ENCODE results near the gene TOM1L2.

The TOM1L2 gene

GRCh38 chr17:17820463-17821158, 151.6 kb downstream of the TOM1L2 start:
- H3K27ac ChIP-seq (ENCODE audit: low read length): no peak overlapping the region
- H3K4me1 ChIP-seq (ENCODE audit: insufficient read depth, low read length): peaks cover 24% of the 10 kb centered on the region
- no peak overlapping the region for H3K9ac ChIP-seq (ENCODE audit: low read depth, low read length)
- H3K9me3 ChIP-seq (ENCODE audit: insufficient read depth, low read depth, low read length): no peaks in the 10 kb centered on the region
- H3K27me3 ChIP-seq (ENCODE audit: insufficient read depth, low read length): peaks cover 13% of the 10 kb centered on the region; the same call in 1 of the 2 replicates
- H3K4me3 ChIP-seq (ENCODE audit: low read length): no peak overlapping the region
- peaks cover 45% of the 10 kb centered on the region; the same call in 1 of the 2 replicates for H3K36me3 ChIP-seq (ENCODE audit: insufficient read depth, low read depth, low read length)

- Histone ChIP-seq H3K4me1 (ENCODE audit: insufficient read depth, low read length) (peaks cover 23% of the 10 kb centered on the region), H3K27me3 (ENCODE audit: insufficient read depth, low read length) (peaks cover 13% of the 10 kb centered on the region; the same call in 1 of the 2 replicates), H3K9ac (ENCODE audit: low read depth, low read length) (no peak overlapping the region), H3K4me3 (ENCODE audit: low read length) (no peak overlapping the region), H3K9me3 (ENCODE audit: insufficient read depth, low read depth, low read length) (no peaks in the 10 kb centered on the region), H3K27ac (ENCODE audit: low read length) (no peak overlapping the region), H3K36me3 (ENCODE audit: insufficient read depth, low read depth, low read length) (peaks cover 51% of the 10 kb centered on the region; the same call in 1 of the 2 replicates)
Observed at GRCh38 chr17:17820046-17820445, 152.2 kb downstream of the TOM1L2 start.

- H3K4me3 ChIP-seq (ENCODE audit: low read length): no peak overlapping the region
- no peak overlapping the region for H3K9ac ChIP-seq (ENCODE audit: low read depth, low read length)
- no peak overlapping the region for H3K27ac ChIP-seq (ENCODE audit: low read length)
- H3K4me1 ChIP-seq (ENCODE audit: insufficient read depth, low read length): peaks cover 18% of the 10 kb centered on the region
- H3K27me3 ChIP-seq (ENCODE audit: insufficient read depth, low read length): peaks cover 13% of the 10 kb centered on the region; the same call in 1 of the 2 replicates
- H3K36me3 ChIP-seq (ENCODE audit: insufficient read depth, low read depth, low read length): peaks cover 56% of the 10 kb centered on the region; the same call in 1 of the 2 replicates
- no peaks in the 10 kb centered on the region for H3K9me3 ChIP-seq (ENCODE audit: insufficient read depth, low read depth, low read length)
Observed at GRCh38 chr17:17819561-17819995, 152.6 kb downstream of the TOM1L2 start.

- no peaks in the 10 kb centered on the region for H3K9me3 ChIP-seq (ENCODE audit: insufficient read depth, low read depth, low read length)
- peaks cover 60% of the 10 kb centered on the region; the same call in 1 of the 2 replicates for H3K36me3 ChIP-seq (ENCODE audit: insufficient read depth, low read depth, low read length)
- no peak overlapping the region for H3K4me3 ChIP-seq (ENCODE audit: low read length)
- no peak overlapping the region for H3K9ac ChIP-seq (ENCODE audit: low read depth, low read length)
- H3K27me3 ChIP-seq (ENCODE audit: insufficient read depth, low read length): peaks cover 13% of the 10 kb centered on the region; the same call in 1 of the 2 replicates
- H3K4me1 ChIP-seq (ENCODE audit: insufficient read depth, low read length): peaks cover 13% of the 10 kb centered on the region
- H3K27ac ChIP-seq (ENCODE audit: low read length): no peak overlapping the region
Observed at GRCh38 chr17:17819111-17819510, 153.1 kb downstream of the TOM1L2 start.

GRCh38 chr17:17818088-17818526, 154.1 kb downstream of the TOM1L2 start:
- H3K36me3 ChIP-seq (ENCODE audit: insufficient read depth, low read depth, low read length): peaks cover 67% of the 10 kb centered on the region
- H3K27me3 ChIP-seq (ENCODE audit: insufficient read depth, low read length): peaks cover 11% of the 10 kb centered on the region; the same call in 1 of the 2 replicates
- H3K9me3 ChIP-seq (ENCODE audit: insufficient read depth, low read depth, low read length): no peaks in the 10 kb centered on the region
- H3K4me1 ChIP-seq (ENCODE audit: insufficient read depth, low read length): peaks cover 8% of the 10 kb centered on the region
- H3K4me3 ChIP-seq (ENCODE audit: low read length): no peak overlapping the region
- no peak overlapping the region for H3K27ac ChIP-seq (ENCODE audit: low read length)
- no peak overlapping the region for H3K9ac ChIP-seq (ENCODE audit: low read depth, low read length)

GRCh38 chr17:17817552-17817947, 154.7 kb downstream of the TOM1L2 start:
- H3K4me1 ChIP-seq (ENCODE audit: insufficient read depth, low read length): peaks cover 2% of the 10 kb centered on the region; the same call in 1 of the 2 replicates
- H3K27me3 ChIP-seq (ENCODE audit: insufficient read depth, low read length): peaks cover 6% of the 10 kb centered on the region; the same call in 1 of the 2 replicates
- no peak overlapping the region for H3K27ac ChIP-seq (ENCODE audit: low read length)
- H3K4me3 ChIP-seq (ENCODE audit: low read length): no peak overlapping the region
- no peaks in the 10 kb centered on the region for H3K9me3 ChIP-seq (ENCODE audit: insufficient read depth, low read depth, low read length)
- no peak overlapping the region for H3K9ac ChIP-seq (ENCODE audit: low read depth, low read length)
- H3K36me3 ChIP-seq (ENCODE audit: insufficient read depth, low read depth, low read length): peaks cover 71% of the 10 kb centered on the region

GRCh38 chr17:17816831-17817551, 155.2 kb downstream of the TOM1L2 start:
- Histone ChIP-seq H3K36me3 (ENCODE audit: insufficient read depth, low read depth, low read length) (peaks cover 71% of the 10 kb centered on the region), H3K4me1 (ENCODE audit: insufficient read depth, low read length) (peaks cover 2% of the 10 kb centered on the region; the same call in 1 of the 2 replicates), H3K4me3 (ENCODE audit: low read length) (no peak overlapping the region), H3K9ac (ENCODE audit: low read depth, low read length) (no peak overlapping the region), H3K9me3 (ENCODE audit: insufficient read depth, low read depth, low read length) (no peaks in the 10 kb centered on the region), H3K27ac (ENCODE audit: low read length) (no peak overlapping the region), H3K27me3 (ENCODE audit: insufficient read depth, low read length) (peaks cover under 1% of the 10 kb centered on the region; the same call in 1 of the 2 replicates)

- Histone ChIP-seq H3K27ac (ENCODE audit: low read length) (no peak overlapping the region), H3K9ac (ENCODE audit: low read depth, low read length) (no peak overlapping the region), H3K4me1 (ENCODE audit: insufficient read depth, low read length) (peaks cover 8% of the 10 kb centered on the region; the same call in 1 of the 2 replicates)
Observed at GRCh38 chr17:17816240-17816814, 155.9 kb downstream of the TOM1L2 start.

GRCh38 chr17:17815436-17816200, 156.6 kb downstream of the TOM1L2 start:
- H3K27ac ChIP-seq (ENCODE audit: low read length): no peak overlapping the region
- H3K9me3 ChIP-seq (ENCODE audit: insufficient read depth, low read depth, low read length): no peaks in the 10 kb centered on the region
- H3K36me3 ChIP-seq (ENCODE audit: insufficient read depth, low read depth, low read length): peaks cover 71% of the 10 kb centered on the region
- H3K9ac ChIP-seq (ENCODE audit: low read depth, low read length): no peak overlapping the region
- peaks cover 8% of the 10 kb centered on the region; the same call in 1 of the 2 replicates for H3K4me1 ChIP-seq (ENCODE audit: insufficient read depth, low read length)
- peaks cover 10% of the 10 kb centered on the region for H3K27me3 ChIP-seq (ENCODE audit: insufficient read depth, low read length)
- no peak overlapping the region for H3K4me3 ChIP-seq (ENCODE audit: low read length)

More at GRCh38 chr17:17816240-17816814, 155.9 kb downstream of the TOM1L2 start:
- Histone ChIP-seq H3K36me3 (ENCODE audit: insufficient read depth, low read depth, low read length) (peaks cover 71% of the 10 kb centered on the region), H3K27me3 (ENCODE audit: insufficient read depth, low read length) (peaks cover 3% of the 10 kb centered on the region; the same call in 1 of the 2 replicates), H3K4me3 (ENCODE audit: low read length) (no peak overlapping the region), H3K9me3 (ENCODE audit: insufficient read depth, low read depth, low read length) (no peaks in the 10 kb centered on the region)

- Histone ChIP-seq H3K9me3 (ENCODE audit: insufficient read depth, low read depth, low read length) (no peaks in the 10 kb centered on the region), H3K9ac (ENCODE audit: low read depth, low read length) (no peak overlapping the region), H3K36me3 (ENCODE audit: insufficient read depth, low read depth, low read length) (peaks cover 66% of the 10 kb centered on the region), H3K4me1 (ENCODE audit: insufficient read depth, low read length) (peaks cover 8% of the 10 kb centered on the region; the same call in 1 of the 2 replicates), H3K27me3 (ENCODE audit: insufficient read depth, low read length) (peaks cover 16% of the 10 kb centered on the region), H3K4me3 (ENCODE audit: low read length) (no peak overlapping the region), H3K27ac (ENCODE audit: low read length) (no peak overlapping the region)
Observed at GRCh38 chr17:17815062-17815406, 157.2 kb downstream of the TOM1L2 start.
